ENCODE results near the gene RANBP1. TPM values are rescaled to one million over a fixed set of nuclear protein-coding genes. Genes with fewer than 3 reads are reported as not detected.

The RANBP1 gene
- total and polyA plus RNA-seq, 2 of the 4 experiments (the other 2 are of a cell fraction), result 173 to 376 TPM

DNA sequence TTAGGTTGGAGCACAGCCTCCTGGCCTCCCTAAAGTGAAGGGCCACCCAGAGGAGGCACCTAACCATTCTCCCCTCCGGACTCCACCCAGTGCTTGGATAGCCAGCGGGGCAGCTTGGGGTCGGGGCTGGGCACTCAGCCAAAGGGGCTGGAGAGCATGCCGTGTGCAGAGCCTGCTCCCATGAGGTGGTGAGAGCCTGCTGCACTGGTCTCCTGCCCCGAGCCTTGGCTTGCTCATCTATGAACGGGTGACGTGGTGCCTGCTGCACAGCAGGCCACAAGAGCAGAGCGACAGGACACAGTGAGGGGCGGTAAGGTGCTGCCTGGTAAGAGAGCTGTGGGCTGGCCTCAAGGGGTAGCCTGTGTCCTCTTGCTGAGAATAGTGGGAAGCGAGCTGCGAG lies 49.0 kb downstream of the RANBP1 start:
- Histone ChIP-seq H3K56ac (ENCODE audit: extremely low read depth, insufficient read depth, low read length) (no peak overlapping the region), H3K4ac (ENCODE audit: low read depth, low read length) (no peak overlapping the region), H4K8ac (ENCODE audit: low read depth in 2 of 2, low read length in 2 of 2) (no peak overlapping the region), H3K27me3 (ENCODE audit: control insufficient read depth, insufficient read depth, low read length) (peaks cover 15% of the 10 kb centered on the region), H2BK120ac (ENCODE audit: low read depth, low read length) (no peak overlapping the region), H3K9me1 (ENCODE audit: insufficient read depth, low read length) (no peaks in the 10 kb centered on the region), H2BK20ac (ENCODE audit: low read depth, low read length) (no peak overlapping the region), H4K20me1 (ENCODE audit: insufficient read depth, low read length) (no peaks in the 10 kb centered on the region), H2BK5ac (ENCODE audit: low read depth, low read length, poor library complexity, severe bottlenecking) (no peak overlapping the region), H4K5ac (ENCODE audit: low read depth, low read length) (no peak overlapping the region), H3K27ac (ENCODE audit: insufficient read depth, low read length) (no peak overlapping the region), H2AFZ (replicated peaks; ENCODE audit: low read length, poor library complexity) (no peak overlapping the region), H2AK9ac (replicated peaks; ENCODE audit: low read depth, low read length, poor library complexity) (no peak overlapping the region), H3K18ac (ENCODE audit: low read depth, low read length) (no peak overlapping the region), H3K36me3 (ENCODE audit: control insufficient read depth, insufficient read depth, low read length) (no peaks in the 10 kb centered on the region), H2BK15ac (ENCODE audit: low read depth, low read length) (no peak overlapping the region), H2AK5ac (ENCODE audit: low read depth, low read length) (no peak overlapping the region), H3K23ac (ENCODE audit: low read depth, low read length) (no peak overlapping the region), H3K79me1 (ENCODE audit: low read depth in 1 of 2, low read length in 2 of 2) (no peaks in the 10 kb centered on the region), H3K4me3 (ENCODE audit: insufficient read depth, low read depth, low read length) (no peak overlapping the region), H3K4me2 (ENCODE audit: low read depth, low read length) (no peak overlapping the region), H3K14ac (replicated peaks; ENCODE audit: low read depth, low read length) (no peak overlapping the region), H3K9me3 (ENCODE audit: control insufficient read depth, insufficient read depth, low read length) (no peaks in the 10 kb centered on the region), H4K91ac (ENCODE audit: insufficient read depth, low read depth, low read length) (no peak overlapping the region), H3K9ac (ENCODE audit: low read depth, low read length) (no peak overlapping the region), H3K4me1 (ENCODE audit: control insufficient read depth, insufficient read depth, low read length) (no peaks in the 10 kb centered on the region)
- no peak for DNase-seq
- ChIA-PET POLR2A (ENCODE audit: unreplicated experiment) (no interaction called here), CTCF (no interaction called here)
- intact Hi-C loops (cut with micrococcal nuclease) (no loop called here), in situ Hi-C loops (cut with MboI; ENCODE audit: low sequenced_read_pairs) (no loop called here), dilution Hi-C loops (cut with HindIII; ENCODE audit: low sequenced_read_pairs, unreplicated experiment) (no loop called here)
- WGBS, 2 experiments (ENCODE audit: extremely low coverage in 2 of 2, insufficient read length in 1 of 2), result 35% methylated on average over 4 of the region's 11 CpGs; no CpG with 5 or more reads in 1 of the 2 experiments
- ATAC-seq (ENCODE audit: low read depth), result no peak
- TF ChIP-seq MAZ (IDR thresholded peaks at IDR 0.05; ENCODE audit: borderline replicate concordance, low read depth, low read length) (no peak), SMC3 (IDR thresholded peaks at IDR 0.05; ENCODE audit: low read depth, low read length) (no peak), POLR2A (IDR thresholded peaks at IDR 0.05; ENCODE audit: low read depth, low read length) (no peak), MAFK (IDR thresholded peaks at IDR 0.05; ENCODE audit: low read depth, low read length) (no peak), RFX5 (IDR thresholded peaks at IDR 0.05; ENCODE audit: low read depth, low read length) (no peak), CEBPB (IDR thresholded peaks at IDR 0.05; ENCODE audit: low read depth, low read length) (no peak), BHLHE40 (IDR thresholded peaks at IDR 0.05; ENCODE audit: low read depth, low read length) (no peak), FOS (IDR thresholded peaks at IDR 0.05; ENCODE audit: low read depth, low read length) (no peak), NFE2L2 (IDR thresholded peaks at IDR 0.05; ENCODE audit: low read depth, low read length) (no peak), CHD1 (IDR thresholded peaks at IDR 0.05; ENCODE audit: low read depth, low read length) (no peak), RCOR1 (IDR thresholded peaks at IDR 0.05; ENCODE audit: insufficient replicate concordance, low read length) (no peak)
- TF ChIP-seq, protein P1, sequence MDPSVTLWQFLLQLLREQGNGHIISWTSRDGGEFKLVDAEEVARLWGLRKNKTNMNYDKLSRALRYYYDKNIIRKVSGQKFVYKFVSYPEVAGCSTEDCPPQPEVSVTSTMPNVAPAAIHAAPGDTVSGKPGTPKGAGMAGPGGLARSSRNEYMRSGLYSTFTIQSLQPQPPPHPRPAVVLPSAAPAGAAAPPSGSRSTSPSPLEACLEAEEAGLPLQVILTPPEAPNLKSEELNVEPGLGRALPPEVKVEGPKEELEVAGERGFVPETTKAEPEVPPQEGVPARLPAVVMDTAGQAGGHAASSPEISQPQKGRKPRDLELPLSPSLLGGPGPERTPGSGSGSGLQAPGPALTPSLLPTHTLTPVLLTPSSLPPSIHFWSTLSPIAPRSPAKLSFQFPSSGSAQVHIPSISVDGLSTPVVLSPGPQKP (IDR thresholded peaks at IDR 0.05; ENCODE audit: borderline replicate concordance, low read depth, low read length), result no peak
- no TSS peak for BruUV-seq (replicated peaks)

All from IMR-90 (cell line).